Activated CD4-positive, alpha-beta T cell treated with anti-CD3 and anti-CD28 coated beads for 36 hours (primary cell): ENCODE data around the gene PHACTR1. TPM values are rescaled to one million over a fixed set of nuclear protein-coding genes. Genes with fewer than 3 reads are reported as not detected.

Experiments used
- ATAC-seq: fragments of 200-7000 bp; cut with Tn5 transposase; one replicate; pipeline ENCODE4 v1.10.0; 2021; ENCODE audit warnings: mild to moderate bottlenecking, moderate library complexity
- CTCF ChIA-PET: fragments of 350-600 bp; sonication (Branson Sonifier 250); formaldehyde crosslinking; loops from one replicate; lab custom pipeline; 2021; ENCODE audit warnings: antibody characterized with exemption; lab: Charles Lee
- POLR2A ChIA-PET: fragments of 350-600 bp; sonication (Branson Sonifier 250); formaldehyde crosslinking; loops from one replicate; lab custom pipeline; 2021; ENCODE audit warnings: antibody characterized with exemption, inconsistent platforms; lab: Charles Lee
- DNase-seq: peaks from one replicate; pipeline ENCODE4 v3.0.0-alpha.2; 2020
- H3K27ac Mint-ChIP-seq: one replicate; pipeline ENCODE4 v1.8.0; 2021; ENCODE audit warnings: mixed read lengths
- H3K27me3 Mint-ChIP-seq: one replicate; pipeline ENCODE4 v1.8.0; 2021; ENCODE audit warnings: mixed read lengths
- H3K36me3 Mint-ChIP-seq: one replicate; pipeline ENCODE4 v1.8.0; 2021; ENCODE audit warnings: low read depth, mixed read lengths
- H3K4me1 Mint-ChIP-seq: one replicate; pipeline ENCODE4 v1.8.0; 2021; ENCODE audit warnings: mixed read lengths
- H3K4me3 Mint-ChIP-seq: one replicate; pipeline ENCODE4 v1.8.0; 2021; ENCODE audit warnings: mild to moderate bottlenecking, moderate library complexity, mixed read lengths
- H3K9me3 Mint-ChIP-seq: one replicate; pipeline ENCODE4 v1.8.0; 2021; ENCODE audit warnings: low read depth, mixed read lengths
- intact Hi-C, 2 experiments: fragments of 100-400 bp; cut with DNase I in 1 of 2; cut with micrococcal nuclease in 1 of 2; formaldehyde crosslinking; loops; one replicate each; pipeline versions ENCODE4 v1.14.2 to v1.15.1; 2022 to 2024; cut with DNase I, micrococcal nuclease
- total RNA-seq, 2 experiments: library from RNA; stranded (reverse); gene quantifications; one replicate each; pipeline ENCODE4 v1.2.3, GENCODE V29; 2021

PHACTR1 gene
- total RNA-seq, 2 experiments from 2014 or later, result 0.07 TPM; not detected in 1

- no peak for ATAC-seq
- H3K9me3 Mint-ChIP-seq, result no peaks in the 10 kb centered on the region
- H3K27ac Mint-ChIP-seq, result no peak overlapping the region
Measured at GRCh38 chr6:12977206-12977605, 260.6 kb downstream of the PHACTR1 start.

GRCh38 chr6:12977806-12978205 is 261.2 kb downstream of the PHACTR1 start:
- H3K9me3 Mint-ChIP-seq, result no peaks in the 10 kb centered on the region
- DNase-seq, result no peak
- H3K27me3 Mint-ChIP-seq, result peaks cover 13% of the 10 kb centered on the region
- H3K27ac Mint-ChIP-seq, result no peak overlapping the region
- intact Hi-C loops, result no loop called here
- ATAC-seq, result no peak
- no peak overlapping the region for H3K4me3 Mint-ChIP-seq
- no peaks in the 10 kb centered on the region for H3K4me1 Mint-ChIP-seq
- POLR2A ChIA-PET, result no interaction called here
- no peaks in the 10 kb centered on the region for H3K36me3 Mint-ChIP-seq
- CTCF ChIA-PET, result no interaction called here

More at GRCh38 chr6:12977206-12977605, 260.6 kb downstream of the PHACTR1 start:
- Mint-ChIP-seq H3K27me3 (peaks cover 13% of the 10 kb centered on the region), H3K4me1 (no peaks in the 10 kb centered on the region), H3K36me3 (no peaks in the 10 kb centered on the region), H3K4me3 (no peak overlapping the region)
- intact Hi-C loops, result no loop called here
- ChIA-PET POLR2A (no interaction called here), CTCF (no interaction called here)
- no peak for DNase-seq

- intact Hi-C loops, result no loop called here
- ATAC-seq (no peak), DNase-seq (no peak)
- no peaks in the 10 kb centered on the region for H3K4me1 Mint-ChIP-seq
- no peak overlapping the region for H3K27ac Mint-ChIP-seq
- H3K27me3 Mint-ChIP-seq, result peaks cover 14% of the 10 kb centered on the region
- no peaks in the 10 kb centered on the region for H3K9me3 Mint-ChIP-seq
- ChIA-PET CTCF (no interaction called here), POLR2A (no interaction called here)
- no peak overlapping the region for H3K4me3 Mint-ChIP-seq
- no peaks in the 10 kb centered on the region for H3K36me3 Mint-ChIP-seq
Measured at GRCh38 chr6:12980741-12981140, 264.2 kb downstream of the PHACTR1 start.

- peaks cover 17% of the 10 kb centered on the region for H3K27me3 Mint-ChIP-seq
- DNase-seq (no peak), ATAC-seq (no peak)
- ChIA-PET CTCF (no interaction called here), POLR2A (no interaction called here)
- H3K36me3 Mint-ChIP-seq, result no peaks in the 10 kb centered on the region
- no peak overlapping the region for H3K27ac Mint-ChIP-seq
- no peak overlapping the region for H3K4me3 Mint-ChIP-seq
- H3K4me1 Mint-ChIP-seq, result no peaks in the 10 kb centered on the region
- intact Hi-C loops, result no loop called here
- no peaks in the 10 kb centered on the region for H3K9me3 Mint-ChIP-seq
Measured at GRCh38 chr6:12984776-12985175, 268.2 kb downstream of the PHACTR1 start.

- no peak overlapping the region for H3K27ac Mint-ChIP-seq
- ATAC-seq (no peak), DNase-seq (no peak)
- no peaks in the 10 kb centered on the region for H3K9me3 Mint-ChIP-seq
- H3K27me3 Mint-ChIP-seq, result peaks cover 12% of the 10 kb centered on the region
- H3K4me3 Mint-ChIP-seq, result no peak overlapping the region
- ChIA-PET POLR2A (no interaction called here), CTCF (no interaction called here)
- intact Hi-C loops, result no loop called here
- H3K36me3 Mint-ChIP-seq, result no peaks in the 10 kb centered on the region
- no peaks in the 10 kb centered on the region for H3K4me1 Mint-ChIP-seq
Measured at GRCh38 chr6:12987783-12988182, 271.2 kb downstream of the PHACTR1 start.

- ATAC-seq, result no peak
- intact Hi-C loops, result no loop called here
- Mint-ChIP-seq H3K4me1 (no peaks in the 10 kb centered on the region), H3K9me3 (peaks cover 9% of the 10 kb centered on the region), H3K27me3 (peaks cover 14% of the 10 kb centered on the region), H3K4me3 (no peak overlapping the region), H3K27ac (no peak overlapping the region), H3K36me3 (no peaks in the 10 kb centered on the region)
- ChIA-PET CTCF (no interaction called here), POLR2A (no interaction called here)
- no peak for DNase-seq
Measured at GRCh38 chr6:12990162-12990561, 273.6 kb downstream of the PHACTR1 start.

GRCh38 chr6:12991435-12991834 is 274.9 kb downstream of the PHACTR1 start:
- Mint-ChIP-seq H3K4me1 (no peaks in the 10 kb centered on the region), H3K9me3 (peaks cover 9% of the 10 kb centered on the region), H3K27me3 (peaks cover 14% of the 10 kb centered on the region), H3K36me3 (no peaks in the 10 kb centered on the region), H3K4me3 (no peak overlapping the region), H3K27ac (no peak overlapping the region)
- DNase-seq, result no peak
- ATAC-seq, result no peak
- intact Hi-C loops, result no loop called here
- ChIA-PET CTCF (no interaction called here), POLR2A (no interaction called here)

- intact Hi-C loops, result no loop called here
- ChIA-PET POLR2A (no interaction called here), CTCF (no interaction called here)
- Mint-ChIP-seq H3K27ac (no peak overlapping the region), H3K36me3 (no peaks in the 10 kb centered on the region), H3K4me1 (no peaks in the 10 kb centered on the region), H3K4me3 (no peak overlapping the region), H3K9me3 (peaks cover 9% of the 10 kb centered on the region), H3K27me3 (peaks cover 12% of the 10 kb centered on the region)
- ATAC-seq (no peak), DNase-seq (no peak)
Measured at GRCh38 chr6:12992770-12993169, 276.2 kb downstream of the PHACTR1 start.

- H3K4me1 Mint-ChIP-seq, result no peaks in the 10 kb centered on the region
- ChIA-PET CTCF (no interaction called here), POLR2A (no interaction called here)
- DNase-seq, result no peak
- H3K36me3 Mint-ChIP-seq, result no peaks in the 10 kb centered on the region
- peaks cover 11% of the 10 kb centered on the region for H3K27me3 Mint-ChIP-seq
- H3K9me3 Mint-ChIP-seq, result peaks cover 9% of the 10 kb centered on the region
- no peak overlapping the region for H3K4me3 Mint-ChIP-seq
- no peak overlapping the region for H3K27ac Mint-ChIP-seq
- ATAC-seq, result no peak
- intact Hi-C loops, result no loop called here
Measured at GRCh38 chr6:12993283-12993898, 276.8 kb downstream of the PHACTR1 start.

GRCh38 chr6:12995419-12995818 is 278.9 kb downstream of the PHACTR1 start:
- no peaks in the 10 kb centered on the region for H3K36me3 Mint-ChIP-seq
- POLR2A ChIA-PET, result no interaction called here
- no peak overlapping the region for H3K27ac Mint-ChIP-seq
- H3K9me3 Mint-ChIP-seq, result peaks cover 9% of the 10 kb centered on the region
- H3K4me3 Mint-ChIP-seq, result no peak overlapping the region
- peaks cover 10% of the 10 kb centered on the region for H3K27me3 Mint-ChIP-seq
- H3K4me1 Mint-ChIP-seq, result no peaks in the 10 kb centered on the region
- intact Hi-C loops, result no loop called here
- no peak for DNase-seq
- no peak for ATAC-seq
- CTCF ChIA-PET, result no interaction called here

- H3K4me3 Mint-ChIP-seq, result no peak overlapping the region
Measured at GRCh38 chr6:13000537-13000936, 284.0 kb downstream of the PHACTR1 start.

GRCh38 chr6:13001927-13002326 is 285.4 kb downstream of the PHACTR1 start:
- no peaks in the 10 kb centered on the region for H3K9me3 Mint-ChIP-seq
- no peaks in the 10 kb centered on the region for H3K36me3 Mint-ChIP-seq
- no peaks in the 10 kb centered on the region for H3K4me1 Mint-ChIP-seq
- H3K27me3 Mint-ChIP-seq, result no peaks in the 10 kb centered on the region
- CTCF ChIA-PET, result no interaction called here
- intact Hi-C loops, result no loop called here
- DNase-seq (no peak), ATAC-seq (no peak)
- POLR2A ChIA-PET, result no interaction called here
- no peak overlapping the region for H3K27ac Mint-ChIP-seq
- H3K4me3 Mint-ChIP-seq, result no peak overlapping the region

More at GRCh38 chr6:13000537-13000936, 284.0 kb downstream of the PHACTR1 start:
- ATAC-seq (no peak), DNase-seq (no peak)
- CTCF ChIA-PET, result no interaction called here
- Mint-ChIP-seq H3K27me3 (no peaks in the 10 kb centered on the region), H3K4me1 (no peaks in the 10 kb centered on the region), H3K36me3 (no peaks in the 10 kb centered on the region), H3K9me3 (no peaks in the 10 kb centered on the region), H3K27ac (no peak overlapping the region)
- intact Hi-C loops, result no loop called here
- POLR2A ChIA-PET, result no interaction called here
